GM18498 (cell line): ENCODE results near the gene KCTD11.

ENCODE experiments used
- ATAC-seq: cut with Tn5 transposase; IDR thresholded peaks from one replicate; pipeline ENCODE4 v1.9.1; 2021; ENCODE audit warnings: mild to moderate bottlenecking, moderate library complexity; ENCODE audit not compliant: unreplicated experiment

KCTD11 gene

GRCh38 chr17:7351665-7352502, at the start of gene KCTD11:
TSS of gene KCTD11 (plus strand) at chr17:7352162.
- ATAC-seq = peak; percentile 71

GRCh38 chr17:7304179-7304578, 47.8 kb upstream of the KCTD11 start:
- ATAC-seq = no peak

GRCh38 chr17:7306911-7307685, 44.9 kb upstream of the KCTD11 start, which contains the start of gene EIF5A:
TSS of gene EIF5A (plus strand) at chr17:7307628. CDS start at chr17:7309636, 2,008 bp downstream.
- ATAC-seq = peak; percentile 78

- peak; percentile 0 for ATAC-seq
Measured at GRCh38 chr17:7307686-7308624, 44.0 kb upstream of the KCTD11 start.

GRCh38 chr17:7308625-7309433, 43.1 kb upstream of the KCTD11 start:
- ATAC-seq = peak; percentile 27

- no peak for ATAC-seq
Measured at GRCh38 chr17:7309628-7310027, 42.3 kb upstream of the KCTD11 start.

- ATAC-seq = no peak
Measured at GRCh38 chr17:7311110-7311705, 40.8 kb upstream of the KCTD11 start.

GRCh38 chr17:7312432-7313087, 39.4 kb upstream of the KCTD11 start:
- no peak for ATAC-seq

GRCh38 chr17:7313088-7313889, 38.7 kb upstream of the KCTD11 start:
- no peak for ATAC-seq

GRCh38 chr17:7313890-7314718, 37.9 kb upstream of the KCTD11 start:
- no peak for ATAC-seq

GRCh38 chr17:7314719-7315569, 37.0 kb upstream of the KCTD11 start, which contains the start of gene GPS2:
TSS of gene GPS2 (minus strand) at chr17:7315360. CDS start at chr17:7315052, 308 bp downstream.
- peak; percentile 68 for ATAC-seq

GRCh38 chr17:7315570-7316235, 36.3 kb upstream of the KCTD11 start:
- no peak for ATAC-seq

GRCh38 chr17:7317161-7317803, 34.7 kb upstream of the KCTD11 start:
- ATAC-seq = no peak

- no peak for ATAC-seq
Measured at GRCh38 chr17:7318121-7318860, 33.7 kb upstream of the KCTD11 start.

- no peak for ATAC-seq
Measured at GRCh38 chr17:7321466-7321865, 30.5 kb upstream of the KCTD11 start.
